ENCODE data around the gene GPR119.
"Not testable (repeated sequence)": the region's sequence is repeated elsewhere in the genome, so short reads cannot be mapped to it uniquely, and the experiment has no call there.

GPR119 gene

DNA sequence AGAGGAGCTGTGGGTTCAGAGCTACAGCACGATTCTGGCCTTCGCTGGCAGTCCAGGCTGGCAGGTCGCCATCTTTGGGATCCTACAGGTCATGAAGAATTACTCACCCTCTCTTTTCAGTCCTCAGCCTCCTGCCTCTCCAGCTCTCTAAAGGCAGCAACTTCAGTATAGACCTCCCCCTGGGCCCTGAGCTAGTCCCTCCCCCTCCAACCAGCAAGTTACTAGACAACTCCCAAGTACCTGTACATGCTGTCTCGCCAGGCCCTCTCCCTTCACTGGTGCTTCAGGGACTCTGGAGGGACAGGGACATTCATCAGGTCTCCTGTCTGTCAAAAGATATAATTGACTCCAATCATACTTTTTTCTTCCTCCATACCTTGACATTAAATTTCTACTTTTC is at the start of gene GPR119:
Gene GPR119 (minus strand): TSS at position 155 of the 400 bp plus-strand sequence. CDS start 227 bp downstream, outside the sequence.
- DNase-seq = no peak

DNA sequence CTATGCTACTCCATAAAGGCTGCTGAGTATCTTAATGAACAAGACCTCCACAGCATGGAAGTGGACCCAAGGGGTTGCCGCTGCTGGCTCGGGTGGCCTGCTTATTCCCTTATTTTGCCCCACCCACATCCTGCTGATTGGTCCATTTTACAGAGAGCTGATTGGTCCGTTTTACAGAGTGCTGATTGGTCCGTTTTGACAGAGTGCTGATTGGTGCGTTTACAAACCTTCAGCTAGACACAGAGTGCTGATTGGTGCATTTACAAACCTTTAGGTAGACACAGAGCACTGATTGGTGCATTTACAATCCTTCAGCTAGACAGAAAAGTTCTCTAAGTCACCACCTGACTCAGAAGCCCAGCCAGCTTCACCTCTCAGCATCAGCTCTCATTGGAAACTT is 43.8 kb upstream of the GPR119 start:
- DNase-seq = not testable (repeated sequence)

DNA sequence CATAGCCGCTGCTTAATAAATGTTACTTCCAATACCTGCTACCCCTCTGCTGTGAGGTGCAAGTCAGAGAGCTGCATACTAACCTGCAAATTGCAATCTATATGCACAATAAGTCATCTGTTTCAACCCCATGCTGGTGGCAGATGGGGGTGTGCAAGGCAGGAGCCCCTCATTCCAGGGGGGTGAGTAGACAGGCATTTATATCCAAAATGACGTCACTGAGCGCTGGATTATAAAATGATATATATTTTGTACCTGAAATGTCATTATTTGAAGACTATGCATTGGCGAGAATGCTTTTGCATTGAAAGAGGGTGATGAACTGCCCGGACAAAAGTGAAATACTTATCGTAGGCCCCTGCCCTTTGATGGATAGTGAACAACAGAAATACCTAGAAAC is 41.1 kb upstream of the GPR119 start:
- no peak for DNase-seq

DNA sequence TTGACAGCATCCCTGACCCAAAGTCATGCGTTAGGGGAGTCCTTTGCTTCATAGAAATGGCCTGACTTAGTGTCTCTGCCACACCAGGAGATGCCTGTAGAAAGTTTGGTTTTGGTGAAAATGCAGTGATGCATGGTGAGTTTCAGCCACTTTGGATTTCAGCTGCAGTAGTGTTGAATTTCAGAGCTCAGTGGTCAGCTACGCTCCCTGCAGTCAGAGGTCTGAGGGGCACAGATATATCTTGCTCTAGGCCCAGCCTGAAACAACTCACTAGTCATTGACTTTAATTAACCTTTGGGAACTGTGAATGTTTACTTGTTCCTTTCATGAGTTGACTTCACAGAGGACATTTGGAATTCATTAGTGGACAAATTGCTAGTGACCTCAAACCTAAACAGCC is 33.8 kb upstream of the GPR119 start:
- no peak for DNase-seq

DNA sequence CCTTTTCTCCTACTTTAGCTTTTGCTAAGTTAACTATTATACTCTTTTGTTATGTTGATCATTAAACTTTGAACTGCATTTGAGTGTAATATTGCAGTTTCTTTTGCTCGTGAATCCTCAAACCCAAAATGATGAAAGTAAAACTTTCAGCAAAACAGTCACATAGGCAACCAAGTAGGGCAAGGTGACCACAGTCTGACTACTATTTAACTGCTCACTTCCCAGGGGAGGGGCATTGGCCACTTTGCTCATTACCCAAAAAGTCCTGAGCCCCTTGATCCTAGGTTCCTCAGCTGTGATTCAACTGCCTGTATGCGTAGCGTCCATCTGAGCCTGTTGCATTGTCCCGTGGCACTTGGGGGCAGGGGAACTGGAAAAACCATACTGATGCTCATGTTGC is 33.3 kb upstream of the GPR119 start:
- DNase-seq = no peak

DNA sequence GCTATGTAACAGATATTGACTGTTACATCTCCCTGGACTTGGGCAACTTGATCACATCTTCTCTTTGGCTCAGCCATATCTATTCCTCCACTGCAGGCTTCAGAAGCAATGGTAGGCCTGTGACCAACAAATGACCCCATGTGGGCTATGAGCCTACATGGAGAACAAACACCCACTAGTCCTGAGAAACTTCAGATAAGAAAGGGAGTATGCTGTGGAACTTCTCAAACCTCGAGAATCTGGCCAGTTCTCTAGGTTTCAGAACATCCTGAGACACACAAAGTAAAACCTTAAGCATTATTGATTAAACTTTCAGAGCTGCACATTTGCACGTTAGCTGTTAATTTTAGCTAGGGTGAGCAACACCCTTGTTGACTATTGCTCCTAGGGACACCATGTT is 32.6 kb upstream of the GPR119 start:
- DNase-seq = no peak

DNA sequence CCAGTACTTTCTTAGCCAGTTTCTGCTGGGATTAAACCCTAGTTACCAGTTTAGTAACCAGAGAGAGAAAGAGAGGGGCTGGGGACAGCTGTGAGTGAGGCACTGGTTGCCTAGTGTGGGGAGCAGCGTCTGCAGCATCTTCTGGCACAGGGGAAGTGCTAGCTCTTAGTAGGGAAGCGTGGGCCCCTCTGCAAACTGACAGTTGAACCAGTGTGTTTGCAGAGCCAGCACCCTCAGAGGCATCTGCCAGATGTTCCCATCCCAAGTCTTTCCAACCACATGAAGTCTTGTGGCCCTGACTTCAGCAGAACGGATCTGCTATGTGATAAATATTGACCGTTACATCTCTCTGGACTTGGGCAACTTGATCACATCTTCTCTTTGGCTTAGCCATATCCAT is 31.3 kb upstream of the GPR119 start:
- DNase-seq = no peak

DNA sequence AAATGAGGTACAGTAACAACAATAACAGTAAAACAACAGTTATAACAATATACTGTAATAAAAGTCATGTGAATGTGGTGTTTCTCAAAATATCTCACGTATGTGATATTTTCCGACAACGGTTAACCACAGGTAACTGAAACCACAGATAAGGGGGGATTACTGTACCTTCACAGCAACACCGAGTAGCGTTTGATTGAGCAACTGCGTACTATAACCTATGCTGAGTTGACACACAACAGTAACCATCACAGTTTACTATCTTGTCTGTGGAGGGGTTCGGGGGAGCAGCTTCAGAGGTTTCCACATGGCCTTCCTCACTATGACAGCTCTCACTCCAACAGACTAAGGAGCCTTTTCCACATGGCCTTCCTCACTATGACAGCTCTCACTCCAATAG is 29.7 kb upstream of the GPR119 start:
- DNase-seq = no peak

DNA sequence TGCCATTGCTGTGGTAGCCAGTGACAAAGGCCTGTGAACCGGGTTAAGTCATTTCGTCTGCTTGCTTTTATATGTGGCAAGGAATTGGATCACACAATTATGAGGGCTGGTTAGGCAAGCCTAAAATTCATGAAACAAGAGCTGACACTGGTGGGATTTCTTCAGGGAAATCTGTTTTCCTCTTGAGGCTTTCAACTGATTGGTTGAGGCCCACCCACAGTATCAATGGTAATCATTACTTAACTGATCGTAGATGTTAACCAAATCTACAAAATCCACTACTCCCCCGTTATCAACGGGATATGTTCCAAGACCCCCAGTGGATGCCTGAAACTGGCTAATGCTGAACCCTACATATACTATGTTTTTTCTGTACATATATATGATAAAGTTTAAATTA is 29.3 kb upstream of the GPR119 start:
- no peak for DNase-seq

DNA sequence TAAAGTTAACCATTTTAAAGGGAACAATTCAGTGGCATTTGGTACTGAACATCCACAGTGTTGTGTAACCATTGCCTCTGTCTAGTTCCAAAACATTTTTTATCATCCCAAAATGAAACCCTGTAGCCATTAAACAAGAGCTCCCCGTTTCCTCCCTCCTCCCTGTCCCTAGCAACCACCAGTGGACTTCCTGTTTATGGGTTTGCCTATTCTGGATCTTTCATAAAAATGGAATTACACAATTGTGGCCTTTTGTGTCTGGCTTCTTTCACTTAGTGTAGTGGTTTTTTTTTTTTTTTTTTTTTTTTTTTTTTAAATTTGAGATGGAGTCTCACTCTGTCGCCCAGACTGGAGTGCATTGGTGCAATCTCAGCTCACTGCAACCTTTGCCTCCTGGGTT is 27.9 kb upstream of the GPR119 start:
- DNase-seq = no peak

DNA sequence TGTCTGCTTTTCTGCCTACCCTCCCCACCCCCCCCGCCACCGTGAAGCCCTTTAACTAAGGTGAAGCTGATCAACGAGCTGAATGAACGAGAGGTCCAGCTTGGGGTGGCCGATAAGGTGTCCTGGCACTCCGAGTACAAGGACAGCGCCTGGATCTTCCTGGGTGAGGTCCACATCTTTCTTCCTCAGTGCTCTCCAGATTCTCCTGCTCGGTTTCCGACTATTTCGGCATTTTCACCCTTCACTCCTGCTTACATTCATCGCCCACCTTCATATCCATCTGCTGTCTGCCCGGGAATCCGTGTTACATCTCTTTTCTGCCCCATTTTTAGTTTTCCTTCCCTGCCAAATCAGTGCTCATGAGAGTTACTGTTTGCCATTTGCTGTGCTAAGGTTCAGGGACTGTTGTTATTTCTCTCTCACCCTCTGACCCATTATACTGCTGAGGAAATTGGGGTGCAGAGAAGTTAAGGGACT is 16.8 kb upstream of the GPR119 start:
- no peak for DNase-seq

DNA sequence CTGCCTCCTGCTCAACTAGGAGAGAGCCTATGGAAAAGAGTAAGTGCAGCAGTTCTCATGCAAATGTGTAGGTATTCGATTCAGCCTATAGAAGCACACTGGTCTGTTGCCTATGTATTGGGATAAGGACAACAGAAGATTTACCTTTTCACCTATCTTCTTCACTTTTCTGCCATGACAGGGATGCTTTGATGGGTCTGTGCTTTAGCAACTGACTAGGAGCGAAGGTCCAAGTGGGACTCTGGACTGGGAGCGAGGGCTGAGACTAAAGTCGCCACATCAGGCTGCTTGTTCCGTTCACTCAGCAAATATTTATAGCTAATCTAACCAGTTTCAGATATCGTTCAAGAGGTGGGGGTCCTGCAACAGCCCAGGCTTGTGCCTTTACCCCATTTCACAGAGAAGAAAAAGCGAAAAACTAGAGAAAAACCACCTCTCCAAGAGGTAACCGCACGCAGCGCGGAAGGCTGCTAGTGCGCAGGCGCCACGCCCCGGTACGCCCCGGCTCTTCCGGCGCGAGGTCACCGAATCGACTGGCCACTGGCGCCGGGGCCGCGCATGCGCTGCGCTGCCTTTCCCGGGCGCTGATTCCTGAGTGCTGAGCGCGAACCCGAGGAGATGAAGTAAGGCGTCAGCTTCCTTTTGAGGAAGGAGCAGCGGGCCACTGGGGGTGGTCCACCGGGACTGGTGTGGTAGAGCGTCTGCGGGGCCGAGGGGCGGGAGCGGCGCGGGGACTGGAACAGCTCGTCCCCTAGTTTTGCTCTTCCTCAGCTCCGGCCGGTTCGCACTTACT is 16.1 kb upstream of the GPR119 start, which contains the start of gene RBMX2:
Gene RBMX2 (plus strand): TSS at position 573 of the 793 bp plus-strand sequence. CDS start 46 bp downstream, at position 619.
- DNase-seq = peak; percentile 76

DNA sequence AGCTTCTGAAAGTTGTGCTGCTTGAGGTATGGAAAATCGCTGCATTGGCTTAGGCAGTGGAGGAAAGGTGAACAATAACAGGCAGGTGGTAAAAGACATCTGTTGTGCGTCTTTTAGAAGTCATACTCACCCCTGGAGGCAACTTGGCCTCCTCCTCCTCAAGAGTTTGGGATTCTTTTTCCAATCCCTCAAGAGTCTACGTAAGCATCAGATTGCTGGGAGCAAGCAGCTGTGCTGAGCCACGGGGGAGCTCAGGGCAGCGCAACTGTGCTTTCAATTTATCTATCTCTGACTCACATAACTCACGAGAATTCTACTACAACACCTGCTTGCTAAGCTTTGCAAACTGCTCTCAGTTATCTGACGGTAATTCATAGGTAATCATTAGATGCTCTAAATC is 9.9 kb upstream of the GPR119 start:
- DNase-seq = no peak

DNA sequence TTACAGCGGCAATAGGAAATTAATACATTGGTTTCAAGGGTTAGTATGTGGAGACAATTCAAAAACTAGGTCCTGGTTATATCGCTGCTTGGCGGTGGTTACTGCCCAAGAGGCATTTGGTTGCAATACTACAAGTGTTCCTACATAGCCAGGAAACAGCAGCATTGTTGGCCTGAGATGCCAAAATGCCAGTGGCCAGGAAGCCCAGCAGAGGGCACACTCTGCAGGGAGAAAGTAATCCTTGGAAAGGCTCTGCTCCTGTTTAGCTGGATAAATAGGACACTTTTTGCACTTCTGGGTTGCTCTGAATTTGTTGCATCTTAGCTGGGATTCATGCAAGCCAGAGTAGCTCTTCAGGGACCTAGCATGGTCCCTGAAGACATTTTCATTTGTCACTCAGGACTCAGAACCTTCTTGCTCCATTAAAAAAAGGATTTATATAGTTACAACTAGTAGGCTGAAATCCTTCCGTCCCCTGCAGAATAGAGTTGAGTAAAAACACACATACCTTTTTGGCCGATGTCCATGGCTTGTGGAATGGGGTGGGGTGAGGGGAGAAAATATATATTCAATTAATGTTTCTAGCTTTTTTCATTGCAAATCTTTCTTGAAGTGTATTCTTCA is 8.1 kb upstream of the GPR119 start:
- peak; percentile 33 for DNase-seq

DNA sequence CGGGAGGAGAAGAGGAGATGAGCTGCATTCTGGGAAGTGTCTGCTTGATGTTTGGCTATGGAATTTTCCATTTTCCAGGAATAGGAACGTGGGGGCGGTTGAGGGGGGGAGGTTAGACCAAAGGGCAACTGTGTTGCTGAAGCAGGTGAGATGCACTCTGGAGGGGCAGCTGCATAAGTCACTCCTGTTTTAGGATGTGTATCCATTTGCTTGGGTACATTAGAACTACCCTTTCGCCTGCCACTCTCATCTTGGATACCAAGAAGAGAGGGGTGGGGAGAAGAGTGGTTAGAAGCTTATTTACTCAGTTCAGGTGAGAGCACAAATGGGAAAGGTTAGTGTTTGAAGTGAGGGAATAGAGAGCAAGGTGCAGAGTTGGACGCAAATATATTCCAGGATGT is 934 bp upstream of the GPR119 start:
- DNase-seq = no peak

DNA sequence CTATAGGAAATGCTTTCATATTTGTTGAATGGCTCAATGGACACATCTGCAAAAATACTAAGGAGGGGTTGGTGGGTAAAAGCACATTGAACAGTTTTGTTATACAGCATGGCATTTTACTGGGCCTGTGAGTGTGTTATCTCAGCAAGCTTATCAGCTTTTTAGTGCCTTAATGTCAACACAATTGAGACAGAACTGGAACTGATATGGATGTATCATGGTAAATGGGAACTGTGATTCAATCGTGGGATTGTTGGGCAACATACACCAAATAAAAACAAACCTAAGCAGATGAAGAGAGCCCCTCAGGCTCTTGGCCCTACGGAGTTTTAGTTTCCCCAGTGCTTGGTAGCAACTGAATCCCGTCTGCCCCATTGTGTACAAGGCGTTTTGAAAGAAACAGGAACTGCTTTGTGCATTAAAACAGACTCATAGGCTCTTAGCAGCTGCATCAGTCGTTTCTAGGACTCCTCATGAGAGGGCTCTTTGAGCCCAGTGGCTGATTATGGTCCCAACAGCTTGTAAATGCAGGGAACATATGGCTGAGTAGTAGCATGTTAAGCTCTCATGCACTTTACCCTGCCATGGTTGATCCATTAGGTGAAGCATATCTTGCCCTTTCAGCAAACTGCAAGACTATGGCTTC is 7.3 kb downstream of the GPR119 start:
- peak; percentile 32 for DNase-seq

DNA sequence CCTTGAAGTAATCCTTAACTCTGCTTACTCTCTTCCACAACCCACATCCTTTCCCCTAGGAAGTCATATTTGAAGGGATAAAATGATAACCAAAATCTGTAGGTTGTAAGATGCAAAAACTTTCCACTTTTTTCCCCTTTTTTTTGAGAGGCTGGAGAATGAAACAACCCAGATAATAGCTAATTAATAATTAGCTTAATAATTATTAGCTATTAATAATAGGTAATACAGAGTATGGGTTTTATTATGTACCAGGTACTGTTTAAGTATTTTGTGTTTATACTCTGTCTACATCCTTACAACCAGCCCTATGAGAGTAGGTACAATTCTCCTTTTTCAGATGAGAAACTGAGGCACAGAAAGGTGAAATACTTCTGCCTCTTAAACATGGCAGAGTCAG is 9.4 kb downstream of the GPR119 start:
- DNase-seq = no peak

DNA sequence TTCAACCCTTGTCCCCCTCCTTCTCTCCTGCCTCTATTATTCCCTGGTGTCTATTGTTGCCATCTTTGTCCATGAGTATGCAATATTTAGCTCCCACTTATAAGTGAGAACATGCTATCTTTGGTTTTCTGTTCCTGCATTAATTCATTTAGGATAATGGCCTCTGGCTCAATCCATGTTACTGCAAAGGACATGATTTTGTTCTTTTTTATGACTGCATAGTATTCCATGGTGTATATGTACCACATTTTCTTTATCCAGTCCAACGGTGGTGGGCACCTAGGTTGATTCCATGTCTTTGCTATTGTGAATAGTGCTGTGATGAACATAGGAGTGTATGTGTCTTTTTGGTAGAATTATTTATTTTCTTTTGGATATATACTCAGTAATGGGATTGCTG is 33.4 kb downstream of the GPR119 start:
- not testable (repeated sequence) for DNase-seq

DNA sequence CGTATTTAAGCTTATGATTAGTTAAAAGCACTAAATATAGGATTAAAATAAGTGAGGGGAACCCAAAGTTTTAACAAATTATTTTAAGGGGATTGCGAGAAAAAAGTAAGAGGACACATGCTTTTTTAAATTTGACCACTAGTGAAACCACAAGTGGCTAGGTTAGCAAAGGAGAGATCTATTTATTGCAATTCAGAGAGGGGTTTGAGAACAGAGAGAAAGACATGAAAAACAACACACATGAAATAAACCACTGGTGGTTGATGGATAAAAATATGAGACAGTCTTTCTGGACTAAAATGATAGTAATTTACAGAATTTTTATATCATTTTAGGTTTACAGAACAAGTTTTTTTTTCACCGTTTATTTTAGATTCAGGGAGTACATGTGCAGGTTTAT is 33.9 kb downstream of the GPR119 start:
- no peak for DNase-seq

DNA sequence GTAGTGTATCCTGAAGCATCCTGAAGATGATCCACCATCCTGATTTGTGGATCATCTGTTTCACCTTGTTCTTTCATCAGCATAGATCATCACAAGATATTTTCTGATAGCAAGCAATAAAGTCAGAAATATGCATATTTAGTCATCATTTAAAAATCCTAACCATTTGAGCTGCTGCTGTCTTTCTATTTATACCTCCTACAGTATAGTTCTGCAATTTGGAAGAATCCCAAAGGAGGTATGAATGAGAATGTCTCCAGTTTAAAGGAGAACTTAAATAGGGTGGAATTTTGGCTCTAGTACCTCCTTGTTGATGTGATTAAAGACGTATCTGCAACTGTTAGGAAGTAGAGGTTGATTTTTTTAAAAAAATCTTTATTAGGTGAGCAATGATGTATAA is 38.2 kb downstream of the GPR119 start:
- DNase-seq = no peak

DNA sequence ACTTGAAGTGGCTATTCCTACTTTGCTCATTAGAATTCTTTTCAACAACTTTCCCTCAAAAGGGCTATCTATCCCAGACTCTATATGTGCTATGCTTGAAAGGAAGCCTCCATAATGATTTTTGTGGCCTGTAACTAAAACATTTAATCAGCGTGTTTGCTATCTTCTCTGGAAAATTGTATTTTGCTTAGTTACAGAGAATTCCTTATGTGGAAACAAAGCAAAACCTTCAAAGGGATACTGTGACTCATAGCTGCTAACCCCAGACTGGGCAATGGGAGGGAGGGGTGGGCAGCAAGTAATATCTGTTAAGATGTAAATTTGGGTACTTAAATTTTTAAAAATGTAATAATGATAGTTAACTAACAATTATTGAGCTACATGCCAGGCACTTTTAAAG is 42.1 kb downstream of the GPR119 start:
- no peak for DNase-seq

DNA sequence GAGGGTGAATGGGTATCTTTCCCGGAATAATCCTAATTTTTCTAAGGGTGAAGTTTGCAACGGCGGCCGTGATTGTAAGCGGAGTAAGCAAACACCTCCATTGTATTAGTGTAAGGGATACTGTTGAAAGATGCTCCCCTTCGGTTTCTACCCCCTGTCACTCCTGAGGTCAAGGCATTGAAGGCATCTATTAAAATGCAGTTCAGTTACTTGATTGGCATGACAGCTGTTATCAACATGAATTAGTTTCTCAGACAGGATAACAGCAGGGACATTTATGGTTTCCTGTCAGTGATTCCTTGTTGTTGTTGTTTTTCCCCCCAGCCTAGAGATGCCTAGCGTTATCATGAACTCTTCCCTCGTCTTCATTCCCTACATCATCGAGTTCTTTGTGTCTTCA is 45.2 kb downstream of the GPR119 start:
- DNase-seq = no peak

DNA sequence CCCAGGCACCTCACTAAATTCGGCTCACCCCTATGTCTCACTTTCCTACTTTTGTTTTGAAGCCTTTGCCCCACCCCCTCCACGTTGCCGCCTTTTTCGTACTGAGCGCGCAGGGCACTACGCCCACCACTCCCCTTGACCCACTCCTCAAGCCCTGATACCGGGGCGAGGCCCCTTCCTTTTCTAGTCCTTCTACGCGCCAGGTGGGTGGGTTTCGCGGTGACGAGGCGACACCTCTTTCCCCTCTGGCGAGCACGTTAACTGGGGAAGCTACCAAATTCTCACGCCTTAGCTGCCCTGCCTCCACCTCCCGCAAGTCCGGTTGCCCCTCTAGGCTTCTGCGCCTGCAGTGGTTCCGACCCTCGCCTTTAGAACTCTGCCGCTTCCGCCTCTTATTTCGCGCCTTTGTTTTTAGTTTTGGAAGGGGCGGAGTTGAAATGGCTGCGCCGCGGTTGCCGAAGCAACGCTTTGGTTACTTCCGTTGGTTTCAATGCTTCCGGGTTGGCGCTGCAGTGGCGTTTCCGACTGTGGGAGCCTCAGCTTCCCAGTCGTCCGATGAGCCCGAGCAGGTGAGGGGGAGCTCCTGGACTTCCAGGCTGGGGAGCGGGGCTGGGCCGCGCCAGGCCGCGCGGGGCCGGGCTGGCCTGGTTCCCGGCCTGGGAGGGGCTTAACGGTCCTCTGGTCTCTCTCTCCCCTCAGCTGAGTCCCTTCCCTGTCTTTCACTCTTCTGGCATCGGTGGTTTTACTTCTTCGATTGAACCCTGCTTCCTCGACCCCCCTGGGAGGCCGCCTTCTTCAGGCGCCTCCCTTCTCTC is 45.9 kb downstream of the GPR119 start, which contains the start of gene SLC25A14:
Gene SLC25A14 (plus strand): TSS at position 512 of the 815 bp plus-strand sequence. CDS start 360 bp downstream, outside the sequence.
- peak; percentile 70 for DNase-seq
